CD4-positive, alpha-beta memory T cell (primary cell): ENCODE measurements around the gene NDUFV2. TPM values are rescaled to one million over a fixed set of nuclear protein-coding genes. Genes with fewer than 3 reads are reported as not detected.

Experiments used
- CTCF ChIA-PET: fragments of 350-600 bp; sonication (Branson Sonifier 250); formaldehyde crosslinking; loops from one replicate; lab custom pipeline; 2021; ENCODE audit warnings: inconsistent platforms; ENCODE audit not compliant: partially characterized antibody; lab: Charles Lee
- POLR2A ChIA-PET: fragments of 350-600 bp; sonication (Branson Sonifier 250); formaldehyde crosslinking; loops from one replicate; lab custom pipeline; 2021; ENCODE audit not compliant: partially characterized antibody; lab: Charles Lee
- DNase-seq, 5 donors: peaks; one replicate each; pipeline versions ENCODE4 v3.0.0 to v3.0.0-alpha.2; 2020 to 2022; ENCODE audit warnings: mixed read lengths in 1 of 5
- H3K27ac ChIP-seq: one replicate; pipeline ENCODE4 v1.7.0; 2013; ENCODE audit warnings: low read depth, low read length
- H3K27me3 ChIP-seq: 2 replicates; pipeline ENCODE4 v1.7.0; 2013; ENCODE audit warnings: mild to moderate bottlenecking, low read length, moderate library complexity; ENCODE audit not compliant: insufficient read depth
- H3K36me3 ChIP-seq: 2 replicates; pipeline ENCODE4 v1.7.0; 2013; ENCODE audit warnings: mild to moderate bottlenecking, low read length, moderate library complexity; ENCODE audit not compliant: insufficient read depth
- H3K4me1 ChIP-seq: 2 replicates; pipeline ENCODE4 v1.7.0; 2013; ENCODE audit warnings: mild to moderate bottlenecking, low read length, moderate library complexity; ENCODE audit not compliant: insufficient read depth
- H3K4me3 ChIP-seq, 2 donors: one replicate each; pipeline ENCODE4 v1.7.0; 2013; ENCODE audit warnings: low read length in 2 of 2, mild to moderate bottlenecking in 1 of 2
- H3K9me3 ChIP-seq, 2 donors: one replicate each; pipeline ENCODE4 v1.7.0; 2013; ENCODE audit warnings: low read length in 2 of 2, control low read depth in 1 of 2; ENCODE audit not compliant: control insufficient read depth in 1 of 2
- H3K27ac Mint-ChIP-seq, 7 donors: one replicate each; pipeline ENCODE4 v1.8.0; 2020 to 2021; ENCODE audit warnings: mixed read lengths in 7 of 7, mild to moderate bottlenecking in 6 of 7, inconsistent platforms in 3 of 7, moderate library complexity in 3 of 7
- H3K27me3 Mint-ChIP-seq, 2 donors: one replicate each; pipeline ENCODE4 v1.8.0; 2020 to 2021; ENCODE audit warnings: mixed read lengths in 2 of 2
- H3K36me3 Mint-ChIP-seq, 2 donors: one replicate each; pipeline ENCODE4 v1.8.0; 2020 to 2021; ENCODE audit warnings: mixed read lengths in 2 of 2, inconsistent platforms in 1 of 2, mild to moderate bottlenecking in 1 of 2
- H3K4me1 Mint-ChIP-seq, 4 donors: one replicate each; pipeline ENCODE4 v1.8.0; 2020 to 2021; ENCODE audit warnings: mixed read lengths in 4 of 4, mild to moderate bottlenecking in 1 of 4
- H3K4me3 Mint-ChIP-seq, 8 donors: one replicate each; pipeline ENCODE4 v1.8.0; 2020 to 2021; ENCODE audit warnings: mixed read lengths in 8 of 8, mild to moderate bottlenecking in 7 of 8, moderate library complexity in 6 of 8, inconsistent platforms in 3 of 8
- H3K9me3 Mint-ChIP-seq, 8 donors: one replicate each; pipeline ENCODE4 v1.8.0; 2020 to 2021; ENCODE audit warnings: mixed read lengths in 8 of 8, mild to moderate bottlenecking in 5 of 8, inconsistent platforms in 3 of 8, moderate library complexity in 1 of 8
- intact Hi-C: fragments of 100-400 bp; cut with micrococcal nuclease; formaldehyde crosslinking; loops from one replicate; pipeline ENCODE4 v1.15.1; 2023
- polyA plus RNA-seq, 2 donors: library from polyadenylated mRNA; unstranded; fragments of 300-500 nt; fragmentation: Illumina TruSeq; gene quantifications; one replicate each; pipeline ENCODE4 v1.2.3, GENCODE V29; 2021
- total RNA-seq, 2 experiments: library from RNA; stranded (reverse); gene quantifications; one replicate each; pipeline ENCODE4 v1.2.3, GENCODE V29; 2021

The NDUFV2 gene
- total and polyA plus RNA-seq, 4 experiments from 2014 or later: 135 to 281 (median 174) TPM

- CTCF ChIA-PET: interaction anchor here (0.9 to 1.2 kb wide), 3 partner anchors 8 to 450 kb away, joined by 3 read pairs; no protein-coding TSS in a partner anchor
- peaks cover 9% of the 10 kb centered on the region for H3K4me1 ChIP-seq
- Mint-ChIP-seq H3K36me3 (no peaks in the 10 kb centered on the region), H3K9me3 (no peaks in the 10 kb centered on the region), H3K27ac (peak overlapping the region in 3 of 7 donors; percentile 5 to 30 (median 8)), H3K4me3 (no peak overlapping the region), H3K4me1 (peaks cover 0 to 9% (median 5%) of the 10 kb centered on the region in 4 donors), H3K27me3 (peaks cover 0 to 8% of the 10 kb centered on the region in 2 donors)
- no peaks in the 10 kb centered on the region for H3K27me3 ChIP-seq
- no peak overlapping the region for H3K4me3 ChIP-seq
- no peaks in the 10 kb centered on the region for H3K9me3 ChIP-seq
- POLR2A ChIA-PET: interaction anchor here (0.5 kb wide), 1 partner anchor 91 kb away, joined by 3 read pairs; no protein-coding TSS in a partner anchor
- intact Hi-C loops: no loop called here
- H3K36me3 ChIP-seq: no peaks in the 10 kb centered on the region
- no peak for DNase-seq
- H3K27ac ChIP-seq: no peak overlapping the region
Measured at GRCh38 chr18:9065864-9066263, 36.6 kb upstream of the NDUFV2 start.

- Histone ChIP-seq H3K27ac (no peak overlapping the region), H3K36me3 (no peaks in the 10 kb centered on the region), H3K27me3 (no peaks in the 10 kb centered on the region), H3K4me3 (no peak overlapping the region), H3K9me3 (no peaks in the 10 kb centered on the region), H3K4me1 (peaks cover 9% of the 10 kb centered on the region)
- Mint-ChIP-seq H3K9me3 (no peaks in the 10 kb centered on the region), H3K27ac (peak overlapping the region in 2 of 7 donors; percentile 8 to 33), H3K4me3 (no peak overlapping the region), H3K36me3 (no peaks in the 10 kb centered on the region), H3K4me1 (peaks cover 0 to 9% (median 5%) of the 10 kb centered on the region in 4 donors), H3K27me3 (peaks cover 0 to 6% of the 10 kb centered on the region in 2 donors)
- ChIA-PET POLR2A (interaction anchor here (0.6 to 1.1 kb wide), 2 partner anchors 43 to 421 kb away, joined by 3 read pairs; no protein-coding TSS in a partner anchor), CTCF (interaction anchor here (0.9 to 1.2 kb wide), 2 partner anchors 9 to 449 kb away, joined by 3 read pairs; no protein-coding TSS in a partner anchor)
- intact Hi-C loops: no loop called here
- DNase-seq: peak in 1 of 5 donors; percentile 14
Measured at GRCh38 chr18:9066358-9066757, 36.1 kb upstream of the NDUFV2 start.

GRCh38 chr18:9066817-9067306 lies 35.6 kb upstream of the NDUFV2 start:
- Mint-ChIP-seq H3K4me3 (no peak overlapping the region), H3K4me1 (peaks cover 0 to 9% (median 5%) of the 10 kb centered on the region in 4 donors), H3K9me3 (no peaks in the 10 kb centered on the region), H3K27ac (peak overlapping the region in 4 of 7 donors; percentile 16 to 77 (median 52)), H3K27me3 (peaks cover 0 to 4% of the 10 kb centered on the region in 2 donors), H3K36me3 (no peaks in the 10 kb centered on the region)
- H3K9me3 ChIP-seq: no peaks in the 10 kb centered on the region
- intact Hi-C loops: no loop called here
- no peaks in the 10 kb centered on the region for H3K27me3 ChIP-seq
- H3K36me3 ChIP-seq: no peaks in the 10 kb centered on the region
- H3K27ac ChIP-seq: no peak overlapping the region
- no peak for DNase-seq
- H3K4me1 ChIP-seq: peaks cover 9% of the 10 kb centered on the region
- no peak overlapping the region for H3K4me3 ChIP-seq
- ChIA-PET CTCF (interaction anchor here (1.2 kb wide), 1 partner anchor 449 kb away, joined by 3 read pairs; no protein-coding TSS in a partner anchor), POLR2A (interaction anchor here (0.6 to 1.1 kb wide), 2 partner anchors 43 to 422 kb away, joined by 3 read pairs; no protein-coding TSS in a partner anchor)

- intact Hi-C loops: no loop called here
Measured at GRCh38 chr18:9067823-9068222, 34.7 kb upstream of the NDUFV2 start.

DNA sequence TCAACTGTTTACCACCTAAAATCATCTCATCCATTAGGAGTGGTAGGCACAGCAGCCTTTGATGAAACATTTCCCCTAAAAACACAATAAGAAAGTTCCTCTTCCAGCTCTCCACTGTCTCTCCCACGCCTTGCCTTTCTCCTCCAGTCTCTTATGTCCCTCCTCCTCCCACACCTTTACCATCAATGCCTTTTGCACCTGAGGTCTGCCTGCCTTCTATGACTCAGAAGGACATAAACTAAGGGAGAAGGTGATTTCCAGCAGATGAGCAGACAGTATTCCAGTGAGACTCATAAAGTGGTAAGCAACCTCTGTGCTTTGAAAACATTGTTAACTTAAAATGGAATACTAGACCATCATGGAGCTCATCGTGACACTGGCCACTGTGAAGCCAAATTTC lies 34.2 kb upstream of the NDUFV2 start:
- Histone ChIP-seq H3K27me3 (no peaks in the 10 kb centered on the region), H3K27ac (no peak overlapping the region), H3K9me3 (no peaks in the 10 kb centered on the region), H3K36me3 (no peaks in the 10 kb centered on the region), H3K4me1 (peaks cover 9% of the 10 kb centered on the region), H3K4me3 (no peak overlapping the region)
- H3K9me3 Mint-ChIP-seq: no peaks in the 10 kb centered on the region
- ChIA-PET CTCF (no interaction called here), POLR2A (no interaction called here)
- no peaks in the 10 kb centered on the region for H3K36me3 Mint-ChIP-seq
- DNase-seq: no peak
- H3K4me1 Mint-ChIP-seq: peaks cover under 1 to 11% (median 7%) of the 10 kb centered on the region in 4 donors
- no peak overlapping the region for H3K4me3 Mint-ChIP-seq
- intact Hi-C loops: no loop called here
- H3K27me3 Mint-ChIP-seq: no peaks in the 10 kb centered on the region
- H3K27ac Mint-ChIP-seq: peak overlapping the region in 1 of 7 donors; percentile 62

More at GRCh38 chr18:9067823-9068222, 34.7 kb upstream of the NDUFV2 start:
- H3K27ac ChIP-seq: no peak overlapping the region
- H3K27ac Mint-ChIP-seq: no peak overlapping the region
- ChIA-PET CTCF (no interaction called here), POLR2A (no interaction called here)
- H3K4me1 Mint-ChIP-seq: peaks cover 0 to 9% (median 5%) of the 10 kb centered on the region in 4 donors
- no peak overlapping the region for H3K4me3 ChIP-seq
- H3K9me3 Mint-ChIP-seq: no peaks in the 10 kb centered on the region
- peaks cover 9% of the 10 kb centered on the region for H3K4me1 ChIP-seq
- H3K27me3 ChIP-seq: no peaks in the 10 kb centered on the region
- no peaks in the 10 kb centered on the region for H3K27me3 Mint-ChIP-seq
- no peaks in the 10 kb centered on the region for H3K36me3 ChIP-seq
- no peak for DNase-seq
- no peak overlapping the region for H3K4me3 Mint-ChIP-seq
- no peaks in the 10 kb centered on the region for H3K36me3 Mint-ChIP-seq
- no peaks in the 10 kb centered on the region for H3K9me3 ChIP-seq

- Histone ChIP-seq H3K4me3 (no peak overlapping the region), H3K4me1 (peaks cover 9% of the 10 kb centered on the region), H3K27ac (no peak overlapping the region), H3K36me3 (no peaks in the 10 kb centered on the region), H3K9me3 (no peaks in the 10 kb centered on the region), H3K27me3 (no peaks in the 10 kb centered on the region)
- Mint-ChIP-seq H3K36me3 (no peaks in the 10 kb centered on the region), H3K4me3 (no peak overlapping the region), H3K27ac (peak overlapping the region in 1 of 7 donors; percentile 58), H3K4me1 (peaks cover 6 to 21% (median 14%) of the 10 kb centered on the region in 4 donors), H3K27me3 (no peaks in the 10 kb centered on the region), H3K9me3 (no peaks in the 10 kb centered on the region)
- no peak for DNase-seq
- POLR2A ChIA-PET: interaction anchor here (1.0 to 1.2 kb wide), 2 partner anchors 67 to 74 kb away, joined by 3 to 4 read pairs; partner anchors contain the start of gene ANKRD12
- CTCF ChIA-PET: interaction anchor here (1.2 kb wide), 1 partner anchor 265 kb away, joined by 3 read pairs; the partner anchor contains the start of gene TWSG1
- intact Hi-C loops: no loop called here
Measured at GRCh38 chr18:9069601-9070000, 32.9 kb upstream of the NDUFV2 start.

DNA sequence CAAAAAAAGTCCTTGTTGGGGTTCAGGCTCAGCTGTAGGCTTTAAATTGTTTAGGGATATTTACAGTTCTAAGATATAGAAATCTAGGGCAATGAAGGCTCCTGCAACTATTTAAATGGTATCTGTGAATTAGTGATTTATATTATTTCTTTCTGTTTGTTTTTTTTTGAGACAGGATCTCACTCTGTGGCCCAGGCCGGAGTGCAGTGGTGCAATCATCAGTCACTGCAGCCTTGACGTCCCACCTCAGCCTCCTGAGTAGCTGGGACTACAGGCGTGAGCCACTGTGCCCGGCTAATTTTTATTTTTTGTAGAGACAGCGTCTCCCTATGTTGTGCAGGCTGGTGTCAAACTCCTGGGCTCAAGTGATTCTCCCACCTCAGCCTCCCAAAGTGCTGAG lies 32.3 kb upstream of the NDUFV2 start:
- H3K27me3 Mint-ChIP-seq: no peaks in the 10 kb centered on the region
- peaks cover 9% of the 10 kb centered on the region for H3K4me1 ChIP-seq
- no peaks in the 10 kb centered on the region for H3K9me3 ChIP-seq
- H3K36me3 ChIP-seq: no peaks in the 10 kb centered on the region
- no peaks in the 10 kb centered on the region for H3K27me3 ChIP-seq
- POLR2A ChIA-PET: interaction anchor here (1.0 to 1.6 kb wide), 2 partner anchors 32 to 66 kb away, joined by 4 read pairs; partner anchors contain the start of gene ANKRD12
- no peaks in the 10 kb centered on the region for H3K9me3 Mint-ChIP-seq
- no peak overlapping the region for H3K27ac ChIP-seq
- no peaks in the 10 kb centered on the region for H3K36me3 Mint-ChIP-seq
- no peak overlapping the region for H3K4me3 ChIP-seq
- CTCF ChIA-PET: interaction anchor here (1.2 to 6.5 kb wide), 2 partner anchors 69 to 264 kb away, joined by 3 to 57 read pairs; partner anchors contain the start of genes ANKRD12 and TWSG1
- H3K4me1 Mint-ChIP-seq: peaks cover 6 to 21% (median 14%) of the 10 kb centered on the region in 4 donors
- intact Hi-C loops: loop anchor here (5.0 kb wide), 1 partner anchor 142 kb away; no protein-coding TSS in a partner anchor
- no peak for DNase-seq
- H3K4me3 Mint-ChIP-seq: no peak overlapping the region
- H3K27ac Mint-ChIP-seq: no peak overlapping the region
